Hematopoietic multipotent progenitor cell treated with erythropoietin and hydrocortisone succinate and interleukin-3 and kit ligand, for 8 days (in vitro differentiated cells): ENCODE data around the gene MED26.

Source experiments
- DNase-seq: peaks from one replicate; pipeline ENCODE4 v3.0.0-alpha.2; 2015

The MED26 gene

GRCh38 chr19:16532440-16533234 is 95.4 kb downstream of the MED26 start:
- no peak for DNase-seq

GRCh38 chr19:16531380-16531669 is 96.7 kb downstream of the MED26 start:
- DNase-seq = no peak

GRCh38 chr19:16530540-16531379 is 97.2 kb downstream of the MED26 start:
- DNase-seq = no peak

GRCh38 chr19:16529466-16530144 is 98.4 kb downstream of the MED26 start:
- no peak for DNase-seq

GRCh38 chr19:16527971-16528521 is 100.0 kb downstream of the MED26 start:
- DNase-seq = peak; percentile 38

GRCh38 chr19:16527334-16527935 is 100.6 kb downstream of the MED26 start:
- no peak for DNase-seq

GRCh38 chr19:16525751-16526481 is 102.1 kb downstream of the MED26 start:
- no peak for DNase-seq

GRCh38 chr19:16524991-16525734 is 102.8 kb downstream of the MED26 start:
- DNase-seq = no peak
